Amygdala (tissue), 56 donors: ENCODE results near the gene IL1F10.

ENCODE experiments used
- DNase-seq, 56 donors: peaks; one replicate each; lab custom pipeline; 2025; lab: John Stamatoyannopoulos, UW

IL1F10 gene, protein sequence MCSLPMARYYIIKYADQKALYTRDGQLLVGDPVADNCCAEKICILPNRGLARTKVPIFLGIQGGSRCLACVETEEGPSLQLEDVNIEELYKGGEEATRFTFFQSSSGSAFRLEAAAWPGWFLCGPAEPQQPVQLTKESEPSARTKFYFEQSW

GRCh38 chr2:113067681-113068080 is at the start of gene IL1F10:
TSS of gene IL1F10 (plus strand) at chr2:113067970. CDS start at chr2:113072739, 4,769 bp downstream.
- no peak for DNase-seq

DNA sequence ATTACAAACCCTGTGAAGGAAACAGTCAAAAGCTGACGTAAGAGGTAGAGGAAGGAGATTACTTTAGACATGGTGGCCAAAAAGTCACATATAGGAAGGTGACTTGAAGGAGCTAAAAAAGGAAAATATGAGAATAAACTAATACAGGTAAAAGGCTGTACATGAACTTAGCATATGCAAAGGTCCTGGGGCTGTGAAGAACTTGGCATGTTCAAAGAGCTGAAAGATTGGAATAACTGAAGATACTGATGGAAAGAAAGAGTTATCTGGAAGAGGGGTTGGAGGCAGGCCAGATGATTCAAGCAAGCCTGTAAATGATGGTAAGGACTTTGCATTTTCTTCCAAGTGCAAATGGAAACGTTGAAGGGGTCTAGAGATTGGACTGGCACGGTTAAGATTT is 49.3 kb upstream of the IL1F10 start:
- no peak for DNase-seq

DNA sequence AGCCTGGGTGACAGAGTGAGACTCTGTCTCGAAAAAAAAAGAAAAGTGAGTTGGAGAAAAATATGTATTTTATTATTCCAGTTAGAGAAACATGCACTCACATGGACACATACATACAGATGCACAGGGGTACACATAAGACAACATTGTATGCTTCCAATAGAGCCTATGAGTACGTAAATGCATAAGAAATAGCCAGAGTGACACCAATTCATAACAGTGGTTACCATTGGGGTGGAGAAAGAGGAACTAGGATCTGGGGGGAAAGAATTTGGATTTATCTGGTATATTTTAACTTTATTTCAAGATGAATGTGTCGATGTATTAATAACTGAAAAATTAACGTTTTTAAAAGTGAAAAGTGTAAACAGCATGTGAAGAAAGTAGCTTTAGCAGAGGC is 46.5 kb upstream of the IL1F10 start:
- no peak for DNase-seq

- no peak for DNase-seq
Measured at GRCh38 chr2:113024764-113025163, 43.0 kb upstream of the IL1F10 start.

- no peak for DNase-seq
Measured at GRCh38 chr2:113025737-113026136, 42.0 kb upstream of the IL1F10 start.

DNA sequence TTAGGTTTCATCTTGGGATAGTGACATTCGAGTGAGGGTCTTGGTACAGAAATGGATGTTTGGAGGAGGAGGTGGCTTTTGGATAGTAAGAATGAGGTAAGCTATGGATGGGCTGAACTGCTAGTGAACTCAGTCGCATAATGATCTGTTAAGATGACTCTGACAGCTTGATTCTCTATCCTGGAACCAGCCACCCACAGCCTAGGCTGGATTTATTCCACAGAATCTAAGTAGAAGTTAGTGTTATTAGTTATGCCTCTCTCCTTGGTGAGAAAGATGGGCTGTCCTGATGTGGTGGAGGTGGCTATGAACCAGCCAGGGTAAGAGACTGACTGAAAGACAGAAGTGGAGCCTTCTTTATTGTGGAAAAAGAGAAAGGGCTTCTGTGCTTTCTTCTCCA is 40.1 kb upstream of the IL1F10 start:
- no peak for DNase-seq

GRCh38 chr2:113028112-113028511 is 39.7 kb upstream of the IL1F10 start:
- no peak for DNase-seq

GRCh38 chr2:113032737-113033136 is 35.0 kb upstream of the IL1F10 start:
- no peak for DNase-seq

- no peak for DNase-seq
Measured at GRCh38 chr2:113034016-113034415, 33.8 kb upstream of the IL1F10 start.

DNA sequence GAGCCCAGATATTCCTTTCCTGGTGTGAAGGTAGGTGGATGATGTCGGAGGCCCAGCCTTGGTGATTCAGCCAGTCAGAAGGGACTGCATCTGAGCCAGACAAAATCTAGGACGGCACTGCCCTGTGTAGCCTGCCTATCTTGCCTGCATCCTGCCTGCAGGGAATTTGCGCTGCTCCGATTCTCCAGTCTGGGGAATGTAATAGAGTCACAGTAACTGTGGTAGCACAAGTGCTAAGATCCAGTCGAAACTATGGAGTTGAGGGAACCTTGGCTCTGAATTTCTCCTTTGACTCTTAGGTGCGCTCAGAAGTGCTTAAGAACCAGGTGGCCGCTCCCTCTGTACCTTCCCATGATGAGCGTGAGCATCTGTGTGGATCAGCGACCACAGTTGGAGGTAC is 31.0 kb upstream of the IL1F10 start:
- DNase-seq, result no peak

- no peak for DNase-seq
Measured at GRCh38 chr2:113038291-113038690, 29.5 kb upstream of the IL1F10 start.

DNA sequence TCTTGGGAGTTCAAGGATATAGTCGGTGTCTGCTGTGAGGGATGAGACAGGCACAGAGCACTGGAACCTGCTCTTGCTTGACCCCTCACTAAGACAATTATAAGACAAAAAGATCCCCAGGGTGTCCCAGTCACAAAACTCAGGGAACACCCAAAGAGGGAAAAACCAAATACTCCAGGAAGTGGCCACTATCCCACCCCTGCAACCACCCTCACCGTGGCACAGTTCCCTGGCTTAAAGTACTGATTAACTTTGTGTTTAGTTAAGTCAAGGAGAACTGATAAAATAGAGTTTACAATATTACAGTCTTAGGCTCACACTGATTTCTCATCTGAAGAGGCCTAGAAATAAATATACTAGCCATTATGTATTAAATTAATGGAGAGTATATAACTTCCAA is 28.6 kb upstream of the IL1F10 start:
- DNase-seq, result no peak

GRCh38 chr2:113039719-113040118 is 28.1 kb upstream of the IL1F10 start:
- DNase-seq, result no peak

DNA sequence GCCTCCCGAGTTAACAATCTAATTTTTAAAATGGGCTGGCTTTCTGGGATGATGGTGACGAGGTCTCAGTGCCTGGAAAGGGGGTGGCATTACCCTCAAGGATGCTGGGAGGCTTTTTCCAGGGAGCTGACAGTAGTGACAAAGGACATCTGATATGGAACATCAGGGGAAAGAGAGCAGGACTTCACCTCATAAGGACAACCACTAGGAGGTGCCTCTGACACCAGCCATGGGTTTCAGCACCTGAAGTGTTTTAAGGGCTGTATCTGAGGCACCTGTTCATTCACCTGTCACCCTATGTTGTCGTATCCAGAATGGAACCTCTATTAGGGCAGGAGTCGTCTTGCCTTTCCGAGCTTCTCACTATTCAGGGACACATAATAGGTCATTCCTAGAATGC is 25.9 kb upstream of the IL1F10 start:
- no peak for DNase-seq

GRCh38 chr2:113046465-113046864 is 21.3 kb upstream of the IL1F10 start:
- no peak for DNase-seq

- no peak for DNase-seq
Measured at GRCh38 chr2:113050921-113051895, 16.6 kb upstream of the IL1F10 start.

DNA sequence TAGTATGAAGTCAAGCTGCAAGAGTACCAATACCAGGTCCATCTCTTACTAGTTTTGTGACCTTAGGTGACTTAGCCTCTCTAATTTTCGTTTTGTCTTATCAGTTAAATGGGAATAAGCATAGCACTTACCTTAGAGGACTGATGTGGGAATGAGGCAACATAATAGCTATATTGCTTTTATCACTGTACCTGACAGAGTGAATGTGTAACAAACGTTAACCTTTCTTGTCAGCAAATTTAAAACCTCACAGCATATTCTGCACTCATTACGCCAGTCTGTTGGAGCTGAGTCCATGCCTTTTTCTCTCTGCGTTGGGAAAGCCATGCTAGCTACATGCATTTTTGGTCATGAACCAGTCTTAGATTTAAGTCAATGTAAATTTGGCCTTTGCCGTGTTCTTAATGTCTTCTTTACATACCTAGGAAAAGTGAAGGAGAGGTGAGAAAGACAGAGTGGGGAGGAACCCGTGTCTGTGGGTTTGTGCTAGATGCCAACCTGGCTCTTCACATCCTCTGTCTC is 15.3 kb upstream of the IL1F10 start, which contains the start of gene IL36B:
IL36B (minus strand) TSS at position 472 of the 522 bp plus-strand sequence.
- no peak for DNase-seq

DNA sequence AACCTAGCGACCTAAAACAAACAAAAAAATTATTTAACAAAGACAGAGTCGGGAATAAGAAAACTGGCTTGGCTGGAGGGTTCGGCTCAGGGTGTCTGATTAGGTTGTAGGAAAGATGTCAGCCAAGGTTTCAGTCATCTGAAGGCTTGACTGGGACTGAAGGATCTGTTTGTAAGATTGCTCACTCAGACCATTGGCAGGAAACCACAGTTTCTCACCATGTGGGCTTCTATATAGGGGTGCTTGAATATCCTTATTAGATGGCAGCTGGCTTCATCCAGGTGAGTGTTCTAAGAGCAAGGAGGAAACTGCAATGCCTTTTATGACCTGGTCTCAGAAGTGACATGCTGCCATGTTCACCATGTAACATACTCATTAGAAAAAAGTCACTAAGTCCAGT is 14.1 kb upstream of the IL1F10 start:
- no peak for DNase-seq

DNA sequence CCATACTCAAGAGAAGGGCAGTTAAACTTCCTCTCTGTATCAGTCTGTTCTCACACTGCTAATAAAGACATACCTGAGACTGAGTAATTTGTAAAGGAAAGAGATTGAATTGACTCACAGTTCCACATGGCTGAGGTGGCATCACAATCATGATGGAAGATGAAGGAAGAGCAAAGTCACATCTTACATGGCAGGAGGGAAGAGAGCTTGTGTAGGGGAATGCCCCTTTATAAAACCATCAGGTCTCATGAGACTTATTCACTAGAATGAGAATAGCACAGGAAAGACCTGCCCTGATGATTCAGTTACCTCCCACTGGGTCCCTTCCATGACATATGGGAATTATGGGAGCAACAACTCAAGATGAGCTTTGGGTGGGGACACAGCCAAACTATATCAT is 13.7 kb upstream of the IL1F10 start:
- no peak for DNase-seq

GRCh38 chr2:113056521-113056920 is 11.2 kb upstream of the IL1F10 start:
- no peak for DNase-seq

- DNase-seq, result no peak
Measured at GRCh38 chr2:113057117-113057516, 10.7 kb upstream of the IL1F10 start.
